PFSK-1 (cell line): ENCODE measurements around the gene IL22RA2.

Experiments used
- FOXP2 ChIP-seq: optimal IDR thresholded peaks from 2 replicates; pipeline ENCODE3; 2011; ENCODE audit warnings: borderline replicate concordance, control low read depth, inconsistent platforms; ENCODE audit not compliant: insufficient read depth; ENCODE audit errors: extremely low read length, extremely low read depth
- POLR2AphosphoS5 ChIP-seq: IDR thresholded peaks from 2 replicates; pipeline ENCODE4 v1.6.1; 2012; ENCODE audit warnings: low read depth, mild to moderate bottlenecking, control low read depth, low read length, moderate library complexity
- REST ChIP-seq, 2 experiments: IDR thresholded peaks; 2 replicates each; pipeline versions ENCODE4 v1.6.1 to v1.8.0; 2011 to 2012; ENCODE audit warnings: low read depth in 2 of 2, low read length in 2 of 2, control low read depth in 1 of 2, inconsistent platforms in 1 of 2, mild to moderate bottlenecking in 1 of 2, moderate library complexity in 1 of 2; ENCODE audit not compliant: insufficient read depth in 1 of 2
- SIN3A ChIP-seq: IDR thresholded peaks from 2 replicates; pipeline ENCODE4 v1.6.1; 2012; ENCODE audit warnings: mild to moderate bottlenecking, low read length, moderate library complexity, borderline replicate concordance; ENCODE audit not compliant: insufficient read depth
- TAF1 ChIP-seq: IDR thresholded peaks from 2 replicates; pipeline ENCODE4 v1.6.1; 2012; ENCODE audit warnings: low read length, control low read depth, borderline replicate concordance; ENCODE audit not compliant: insufficient read depth

Gene IL22RA2

GRCh38 chr6:137176729-137177128, 3.3 kb upstream of the IL22RA2 start:
- TF ChIP-seq FOXP2 = no peak
- TF ChIP-seq POLR2AphosphoS5 = no peak
- TF ChIP-seq SIN3A = no peak
- no peak for TF ChIP-seq TAF1
- no peak for TF ChIP-seq REST (IDR thresholded peaks at IDR 0.05; ENCODE audit: insufficient read depth in 1 of 2, low read depth in 2 of 2, low read length in 2 of 2)

- TF ChIP-seq SIN3A = no peak
- TF ChIP-seq POLR2AphosphoS5 = no peak
- TF ChIP-seq FOXP2 = no peak
- no peak for TF ChIP-seq REST (IDR thresholded peaks at IDR 0.05; ENCODE audit: insufficient read depth in 1 of 2, low read depth in 2 of 2, low read length in 2 of 2)
- TF ChIP-seq TAF1 = no peak
Measured at GRCh38 chr6:137175868-137176245, 2.4 kb upstream of the IL22RA2 start.

GRCh38 chr6:137175157-137175867, 1.9 kb upstream of the IL22RA2 start:
- TF ChIP-seq REST (IDR thresholded peaks at IDR 0.05; ENCODE audit: insufficient read depth in 1 of 2, low read depth in 2 of 2, low read length in 2 of 2) (no peak), TAF1 (no peak), POLR2AphosphoS5 (no peak), SIN3A (no peak), FOXP2 (no peak)

GRCh38 chr6:137172734-137173431, 561 bp downstream of the IL22RA2 start:
- TF ChIP-seq SIN3A = no peak
- no peak for TF ChIP-seq TAF1
- no peak for TF ChIP-seq POLR2AphosphoS5
- no peak for TF ChIP-seq FOXP2
- TF ChIP-seq REST (IDR thresholded peaks at IDR 0.05; ENCODE audit: insufficient read depth in 1 of 2, low read depth in 2 of 2, low read length in 2 of 2) = no peak
